ENCODE measurements around the gene SHISA9.
"Not testable (repeated sequence)": the region's sequence is repeated elsewhere in the genome, so short reads cannot be mapped to it uniquely, and the experiment has no call there.

The SHISA9 gene

DNA sequence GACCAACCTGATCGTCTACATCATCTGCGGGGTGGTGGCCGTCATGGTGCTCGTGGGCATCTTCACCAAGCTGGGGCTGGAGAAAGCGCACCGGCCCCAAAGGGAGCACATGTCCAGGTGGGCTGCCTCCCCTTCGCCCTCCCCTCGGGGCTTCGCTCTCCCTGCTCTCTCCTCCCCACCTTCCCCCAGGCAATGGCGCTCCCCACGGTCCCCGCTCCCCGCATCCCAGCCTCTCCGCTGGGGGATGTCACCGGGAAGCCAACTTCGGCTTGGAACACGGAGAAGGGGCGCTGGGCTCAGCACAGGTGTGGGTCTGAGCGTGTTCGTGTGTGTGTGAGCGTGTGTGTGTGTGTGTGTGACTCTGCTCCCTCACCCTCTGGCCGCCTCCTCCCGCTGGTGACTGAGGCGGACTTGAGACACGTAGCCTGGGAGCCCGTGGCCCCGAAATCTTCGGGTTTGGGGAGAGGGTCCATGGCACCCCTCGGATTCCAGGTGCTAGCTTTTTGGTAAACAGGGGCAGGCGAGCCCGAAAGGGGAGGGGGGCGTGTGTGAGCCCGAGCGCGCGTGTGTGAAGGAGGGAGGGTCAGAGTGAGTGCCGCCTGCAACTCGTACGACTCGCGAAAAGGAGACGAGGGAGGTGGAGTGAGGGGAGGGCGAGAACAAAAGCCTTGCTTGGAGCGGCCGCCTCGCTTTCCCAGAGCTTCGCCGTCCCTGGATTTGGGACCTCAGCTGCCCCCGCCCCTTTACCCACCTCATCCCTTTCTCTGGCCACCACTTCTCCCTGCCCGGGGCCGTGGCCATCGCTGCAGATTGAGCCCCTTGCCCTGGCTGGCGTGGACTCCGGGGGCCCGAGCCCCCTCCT is 1.3 kb downstream of the SHISA9 start:
- H3K9me3 Mint-ChIP-seq = no peaks in the 10 kb centered on the region
- DNase-seq (ENCODE audit: low spot score in 2 of 2) (no peak), ATAC-seq (replicated peaks; ENCODE audit: extremely low read depth, poor library complexity, severe bottlenecking) (no peak)
- H3K4me1 Mint-ChIP-seq = no peaks in the 10 kb centered on the region
- peaks cover 67% of the 10 kb centered on the region for H3K27me3 Mint-ChIP-seq
- H3K27ac Mint-ChIP-seq (ENCODE audit: low read depth) = no peak overlapping the region
- H3K4me3 Mint-ChIP-seq = no peak overlapping the region
- no peaks in the 10 kb centered on the region for H3K36me3 Mint-ChIP-seq (ENCODE audit: insufficient read depth)

DNA sequence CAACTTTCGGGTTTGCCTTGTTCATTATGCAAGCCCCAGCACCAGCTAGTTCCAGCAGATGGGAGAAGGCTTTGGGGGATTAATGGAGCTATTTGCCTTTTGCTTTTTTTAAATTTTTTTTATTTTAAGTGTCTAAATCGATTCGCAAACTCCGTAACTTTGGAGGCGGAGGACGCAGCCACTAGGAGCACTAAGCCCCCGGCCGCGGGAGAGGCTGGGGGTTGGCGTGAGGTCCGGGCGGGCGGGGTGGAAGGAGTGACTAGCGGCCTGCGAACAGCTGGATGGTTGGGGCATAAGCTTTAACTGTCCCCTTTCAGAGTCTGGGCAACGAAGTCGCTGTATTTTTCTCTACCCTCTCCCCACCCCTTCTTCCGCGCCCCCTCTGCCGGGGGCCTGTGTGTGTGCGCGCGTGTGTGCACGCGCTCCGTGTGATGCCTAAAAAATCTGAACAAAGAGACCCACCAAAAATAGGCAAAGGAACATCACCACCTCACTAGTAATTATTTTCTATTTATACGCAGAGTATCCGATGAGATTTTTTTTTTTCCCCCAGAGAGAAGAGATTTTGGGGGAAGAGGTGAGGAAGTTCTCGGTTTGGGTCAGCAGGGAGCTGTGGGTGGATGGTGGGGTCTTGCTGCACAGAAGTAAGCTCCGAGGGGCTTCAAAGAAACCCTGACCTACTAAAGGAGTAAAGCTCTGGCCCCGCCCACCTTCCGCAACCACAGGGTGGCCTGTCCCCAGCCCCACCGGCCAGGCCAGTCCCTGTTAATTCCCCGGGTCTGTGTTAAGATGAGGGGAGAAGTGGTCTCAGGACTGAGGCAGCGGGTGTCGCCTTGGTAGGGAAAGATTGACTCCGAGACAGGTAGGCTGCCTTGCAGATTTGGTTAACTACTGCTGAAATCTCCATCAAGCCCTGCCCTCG is 2.3 kb downstream of the SHISA9 start:
- Mint-ChIP-seq H3K36me3 (ENCODE audit: insufficient read depth) (no peaks in the 10 kb centered on the region), H3K4me3 (no peak overlapping the region), H3K4me1 (no peaks in the 10 kb centered on the region), H3K27me3 (peaks cover 69% of the 10 kb centered on the region), H3K9me3 (no peaks in the 10 kb centered on the region), H3K27ac (ENCODE audit: low read depth) (no peak overlapping the region)
- DNase-seq (ENCODE audit: low spot score in 2 of 2) (no peak), ATAC-seq (replicated peaks; ENCODE audit: extremely low read depth, poor library complexity, severe bottlenecking) (no peak)

DNA sequence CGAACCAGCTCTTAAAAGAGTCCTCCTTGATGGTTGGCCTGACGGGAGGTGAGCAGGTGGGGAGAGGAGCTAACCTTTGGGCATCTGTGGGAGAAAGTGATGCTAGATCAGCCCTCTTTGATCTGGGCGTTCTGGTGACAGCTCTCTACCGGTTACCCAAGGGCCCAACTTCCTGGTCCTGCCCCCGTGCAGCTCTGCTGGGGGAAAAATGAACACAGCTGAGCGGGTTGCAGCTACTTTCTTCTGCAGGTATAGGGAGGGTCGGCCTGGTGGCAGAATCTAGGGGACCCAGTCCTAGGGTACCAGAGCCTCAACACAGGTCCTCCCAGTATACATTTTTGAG is 2.9 kb downstream of the SHISA9 start:
- Mint-ChIP-seq H3K4me1 (no peaks in the 10 kb centered on the region), H3K36me3 (ENCODE audit: insufficient read depth) (no peaks in the 10 kb centered on the region), H3K27ac (ENCODE audit: low read depth) (no peak overlapping the region), H3K27me3 (peaks cover 69% of the 10 kb centered on the region), H3K4me3 (no peak overlapping the region), H3K9me3 (no peaks in the 10 kb centered on the region)
- ATAC-seq (replicated peaks; ENCODE audit: extremely low read depth, poor library complexity, severe bottlenecking) (no peak), DNase-seq (ENCODE audit: low spot score in 2 of 2) (no peak)

DNA sequence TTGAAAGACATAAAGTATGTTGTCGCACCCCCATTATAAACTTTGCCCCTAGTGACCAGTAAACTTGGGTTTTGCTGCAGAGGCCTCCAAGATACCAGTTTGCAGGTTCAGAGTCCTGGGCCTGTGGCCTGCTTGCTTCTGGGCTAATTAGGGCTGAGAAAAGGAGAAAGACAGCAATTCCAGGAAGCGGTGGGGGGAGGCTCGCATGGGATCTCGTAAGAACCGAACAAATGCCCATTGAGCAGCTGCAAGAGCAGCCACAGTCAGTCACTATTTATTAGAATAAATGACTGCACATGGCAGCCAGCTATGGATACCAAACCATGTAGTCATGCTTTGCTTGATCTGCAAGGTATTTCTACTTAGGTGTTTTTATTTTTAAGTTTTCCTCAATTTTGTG is 4.9 kb downstream of the SHISA9 start:
- no peak overlapping the region for H3K4me3 Mint-ChIP-seq
- no peaks in the 10 kb centered on the region for H3K4me1 Mint-ChIP-seq
- H3K36me3 Mint-ChIP-seq (ENCODE audit: insufficient read depth) = no peaks in the 10 kb centered on the region
- no peak overlapping the region for H3K27ac Mint-ChIP-seq (ENCODE audit: low read depth)
- H3K9me3 Mint-ChIP-seq = no peaks in the 10 kb centered on the region
- H3K27me3 Mint-ChIP-seq = peaks cover 61% of the 10 kb centered on the region
- DNase-seq (ENCODE audit: low spot score in 2 of 2) (no peak), ATAC-seq (replicated peaks; ENCODE audit: extremely low read depth, poor library complexity, severe bottlenecking) (no peak)

DNA sequence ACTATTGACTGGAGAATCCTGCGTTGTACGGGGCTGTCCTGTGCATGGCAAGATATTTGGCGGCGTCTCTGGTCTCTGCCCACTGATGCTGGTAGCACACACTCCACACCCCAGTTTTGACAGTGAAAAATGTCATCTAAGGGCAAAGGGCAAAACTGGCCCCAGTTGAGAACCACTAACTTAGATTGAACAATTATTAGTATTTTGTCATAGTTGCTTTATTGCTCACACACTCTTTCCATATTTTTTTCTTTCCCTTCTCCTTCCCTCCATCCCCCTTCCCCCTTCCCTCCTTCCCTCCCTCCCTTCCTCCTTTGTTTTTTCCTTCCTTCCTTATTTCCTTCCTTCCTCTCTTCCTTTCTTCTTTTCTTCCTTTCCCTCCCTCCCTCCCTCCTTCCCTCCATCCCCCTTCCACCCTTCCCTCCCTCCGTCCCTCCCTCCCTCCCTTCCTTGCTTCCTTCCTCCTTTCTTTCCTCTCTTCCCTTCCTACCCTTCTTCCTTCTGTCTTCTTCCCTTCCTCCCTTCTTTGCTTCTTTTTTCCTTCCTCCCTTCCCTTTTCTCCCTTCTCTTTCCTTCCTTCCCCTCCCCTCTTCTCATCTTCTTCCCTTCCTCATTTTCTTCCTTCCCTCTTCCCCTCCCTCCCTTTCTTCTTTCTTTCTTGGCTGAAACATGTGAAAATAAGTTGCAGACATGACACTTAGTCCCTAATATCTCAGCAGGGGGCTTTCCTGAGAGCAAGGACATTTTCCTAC is 5.5 kb downstream of the SHISA9 start:
- no peaks in the 10 kb centered on the region for H3K36me3 Mint-ChIP-seq (ENCODE audit: insufficient read depth)
- H3K9me3 Mint-ChIP-seq = no peaks in the 10 kb centered on the region
- ATAC-seq (replicated peaks; ENCODE audit: extremely low read depth, poor library complexity, severe bottlenecking) (no peak), DNase-seq (ENCODE audit: low spot score in 2 of 2) (no peak)
- peaks cover 61% of the 10 kb centered on the region for H3K27me3 Mint-ChIP-seq
- no peak overlapping the region for H3K4me3 Mint-ChIP-seq
- H3K4me1 Mint-ChIP-seq = no peaks in the 10 kb centered on the region
- H3K27ac Mint-ChIP-seq (ENCODE audit: low read depth) = no peak overlapping the region

DNA sequence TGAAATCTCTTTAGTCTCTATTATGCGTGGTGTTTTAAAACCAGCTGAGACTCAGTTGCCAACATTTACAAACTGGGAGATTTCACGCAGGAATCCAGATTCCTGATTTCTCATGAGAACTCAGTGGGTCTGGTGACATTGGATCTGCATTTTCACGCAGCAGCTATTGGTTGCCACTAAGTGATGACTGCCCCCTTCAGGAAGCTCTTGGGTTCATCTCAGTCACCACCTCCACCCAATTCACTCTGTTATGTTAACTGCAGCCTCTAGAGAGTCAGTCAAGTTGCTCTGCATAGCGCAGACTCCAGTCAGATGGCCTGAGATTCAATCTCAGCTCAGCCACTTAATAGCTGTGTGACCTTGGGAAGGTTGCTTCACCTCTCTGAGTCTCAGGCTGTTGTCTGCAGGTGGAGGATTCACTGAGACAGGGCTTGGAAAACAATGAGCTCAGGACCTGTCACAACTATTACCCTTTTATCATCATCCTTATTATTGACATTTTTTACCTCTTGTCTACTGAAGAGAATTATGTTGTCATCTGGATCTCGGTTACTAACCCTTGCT is 6.4 kb downstream of the SHISA9 start:
- ATAC-seq (replicated peaks; ENCODE audit: extremely low read depth, poor library complexity, severe bottlenecking) = no peak
- no peak for DNase-seq (ENCODE audit: low spot score in 2 of 2)
- H3K9me3 Mint-ChIP-seq = no peaks in the 10 kb centered on the region
- no peaks in the 10 kb centered on the region for H3K4me1 Mint-ChIP-seq
- peaks cover 67% of the 10 kb centered on the region for H3K27me3 Mint-ChIP-seq
- no peaks in the 10 kb centered on the region for H3K36me3 Mint-ChIP-seq (ENCODE audit: insufficient read depth)
- H3K27ac Mint-ChIP-seq (ENCODE audit: low read depth) = no peak overlapping the region
- no peak overlapping the region for H3K4me3 Mint-ChIP-seq

DNA sequence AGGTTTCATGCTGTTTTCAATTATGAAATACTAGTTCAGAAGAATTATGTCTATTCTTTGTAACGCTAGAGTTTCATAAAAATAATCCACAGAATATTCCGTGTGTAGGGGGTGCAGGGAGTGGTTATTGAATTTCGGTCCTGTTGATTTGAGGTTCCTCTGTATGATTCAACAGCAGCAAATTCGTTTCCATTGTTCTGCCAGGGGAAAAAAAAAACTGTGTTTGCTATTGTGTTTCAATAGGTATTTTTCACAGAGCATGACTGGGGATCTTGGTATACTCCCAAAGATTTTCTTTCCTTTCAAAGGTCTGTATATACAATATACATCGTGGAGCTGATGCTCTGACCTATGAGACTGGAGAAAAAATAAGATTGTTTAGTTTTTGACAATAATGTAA is 15.8 kb downstream of the SHISA9 start:
- ATAC-seq (replicated peaks; ENCODE audit: extremely low read depth, poor library complexity, severe bottlenecking) (no peak), DNase-seq (ENCODE audit: low spot score in 2 of 2) (no peak)
- no peaks in the 10 kb centered on the region for H3K4me1 Mint-ChIP-seq
- no peak overlapping the region for H3K4me3 Mint-ChIP-seq
- peaks cover 32% of the 10 kb centered on the region for H3K27me3 Mint-ChIP-seq
- no peak overlapping the region for H3K27ac Mint-ChIP-seq (ENCODE audit: low read depth)
- no peaks in the 10 kb centered on the region for H3K36me3 Mint-ChIP-seq (ENCODE audit: insufficient read depth)
- no peaks in the 10 kb centered on the region for H3K9me3 Mint-ChIP-seq

DNA sequence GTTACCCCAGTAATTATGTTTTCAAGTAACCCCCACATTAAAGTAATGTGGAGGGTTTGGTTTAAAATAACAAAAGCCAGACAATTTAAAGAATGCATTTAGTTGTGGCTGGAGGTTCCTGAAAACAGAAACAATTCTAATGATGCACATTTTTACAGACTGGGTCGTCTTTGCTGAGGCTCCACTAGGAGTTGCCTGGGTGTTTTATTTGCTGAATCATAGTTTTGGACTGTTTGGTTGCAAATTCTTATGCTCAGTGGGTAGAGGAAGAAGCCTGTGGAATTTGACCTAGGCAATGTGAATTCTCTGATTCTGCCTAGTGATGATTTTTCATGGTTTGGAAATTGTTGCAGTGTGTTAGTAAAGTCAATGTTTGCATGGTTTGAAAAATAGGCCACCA is 16.3 kb downstream of the SHISA9 start:
- Mint-ChIP-seq H3K4me3 (no peak overlapping the region), H3K27ac (ENCODE audit: low read depth) (no peak overlapping the region), H3K9me3 (no peaks in the 10 kb centered on the region), H3K27me3 (peaks cover 32% of the 10 kb centered on the region), H3K36me3 (ENCODE audit: insufficient read depth) (no peaks in the 10 kb centered on the region), H3K4me1 (no peaks in the 10 kb centered on the region)
- ATAC-seq (replicated peaks; ENCODE audit: extremely low read depth, poor library complexity, severe bottlenecking) = no peak
- no peak for DNase-seq (ENCODE audit: low spot score in 2 of 2)

DNA sequence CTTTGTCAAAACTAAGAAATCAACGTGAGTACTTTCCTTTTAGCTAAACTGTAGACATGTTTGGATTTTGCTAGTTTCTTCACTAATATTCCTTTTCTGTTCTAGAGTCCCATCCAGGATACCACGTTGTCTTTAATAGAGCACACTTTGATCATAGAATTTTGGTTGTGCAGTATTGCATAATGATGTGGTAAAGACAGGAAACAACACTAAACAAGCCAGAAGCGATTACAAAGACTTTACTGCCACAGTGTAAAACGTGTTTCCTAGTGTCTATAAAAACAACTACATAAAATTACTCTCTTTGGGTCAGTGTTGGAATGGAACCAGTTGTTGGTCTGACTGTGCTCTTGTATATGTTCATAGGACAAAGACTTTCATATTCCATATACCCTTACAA is 19.3 kb downstream of the SHISA9 start:
- Mint-ChIP-seq H3K4me1 (no peaks in the 10 kb centered on the region), H3K36me3 (ENCODE audit: insufficient read depth) (no peaks in the 10 kb centered on the region), H3K27me3 (peaks cover 24% of the 10 kb centered on the region), H3K4me3 (no peak overlapping the region), H3K9me3 (no peaks in the 10 kb centered on the region), H3K27ac (ENCODE audit: low read depth) (no peak overlapping the region)
- ATAC-seq (replicated peaks; ENCODE audit: extremely low read depth, poor library complexity, severe bottlenecking) = no peak
- DNase-seq (ENCODE audit: low spot score in 2 of 2) = no peak

DNA sequence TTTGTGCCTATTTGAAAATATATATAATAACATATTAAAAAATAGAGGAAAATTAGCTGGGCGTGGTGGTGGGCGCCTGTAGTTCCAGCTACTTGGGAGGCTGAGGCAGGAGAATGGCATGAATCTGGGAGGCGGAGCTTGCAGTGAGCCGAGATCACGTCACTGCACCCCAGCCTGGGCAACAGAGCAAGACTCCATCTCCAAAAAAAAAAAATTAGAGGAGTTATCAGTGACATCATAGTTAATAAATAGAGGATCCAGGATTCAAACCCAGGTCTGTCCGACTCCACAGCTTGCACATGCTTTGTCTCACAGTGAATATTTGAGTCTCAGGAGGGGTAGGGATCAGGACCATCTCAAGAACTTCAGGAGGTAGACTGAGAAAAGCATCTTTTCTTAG is 22.2 kb downstream of the SHISA9 start:
- H3K27ac Mint-ChIP-seq (ENCODE audit: low read depth); H3K4me3 Mint-ChIP-seq; H3K4me1 Mint-ChIP-seq; ATAC-seq (replicated peaks; ENCODE audit: extremely low read depth, poor library complexity, severe bottlenecking); H3K9me3 Mint-ChIP-seq; DNase-seq (ENCODE audit: low spot score in 2 of 2); H3K36me3 Mint-ChIP-seq (ENCODE audit: insufficient read depth): not testable (repeated sequence)
- H3K27me3 Mint-ChIP-seq = peaks cover 24% of the 10 kb centered on the region

DNA sequence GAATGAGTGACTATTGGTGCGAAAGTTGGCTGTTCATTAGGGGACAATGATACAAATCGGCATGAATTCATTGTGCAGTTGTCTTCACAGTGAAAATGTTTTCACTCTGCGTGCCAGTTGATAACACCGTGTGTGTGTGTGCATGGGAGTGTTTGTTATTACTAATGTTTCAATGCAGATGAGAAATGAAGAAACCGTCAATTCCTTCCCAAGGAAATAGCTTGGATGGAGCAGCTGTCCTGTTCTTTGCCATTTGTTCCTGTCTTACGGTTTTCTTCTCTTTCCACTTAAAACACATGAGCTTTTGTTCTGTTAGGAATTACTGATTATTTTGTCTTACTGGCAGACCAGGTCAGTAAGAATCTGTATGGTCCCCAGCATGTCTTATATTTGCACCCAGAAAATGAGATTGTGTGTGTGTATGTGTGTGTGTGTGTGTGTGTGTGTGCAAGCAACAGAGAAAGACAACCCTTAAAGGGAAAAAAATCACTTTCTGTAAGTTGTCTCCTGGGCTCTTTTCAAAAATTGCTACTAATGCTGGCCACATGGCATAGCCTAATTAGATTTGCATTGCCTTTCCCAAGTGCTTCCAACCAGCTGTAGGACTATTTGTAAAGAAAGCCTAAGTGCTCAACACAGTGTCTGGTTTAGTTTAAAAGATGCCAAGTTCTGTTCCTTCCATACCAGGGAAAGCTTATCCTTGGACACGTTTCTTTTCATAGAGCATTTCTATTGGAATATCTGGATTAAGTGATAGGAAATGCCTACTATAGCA is 23.8 kb downstream of the SHISA9 start:
- Mint-ChIP-seq H3K36me3 (ENCODE audit: insufficient read depth) (no peaks in the 10 kb centered on the region), H3K4me3 (no peak overlapping the region), H3K27ac (ENCODE audit: low read depth) (no peak overlapping the region), H3K9me3 (peaks cover 6% of the 10 kb centered on the region), H3K4me1 (no peaks in the 10 kb centered on the region), H3K27me3 (peaks cover 38% of the 10 kb centered on the region)
- DNase-seq (ENCODE audit: low spot score in 2 of 2) (no peak), ATAC-seq (replicated peaks; ENCODE audit: extremely low read depth, poor library complexity, severe bottlenecking) (no peak)

DNA sequence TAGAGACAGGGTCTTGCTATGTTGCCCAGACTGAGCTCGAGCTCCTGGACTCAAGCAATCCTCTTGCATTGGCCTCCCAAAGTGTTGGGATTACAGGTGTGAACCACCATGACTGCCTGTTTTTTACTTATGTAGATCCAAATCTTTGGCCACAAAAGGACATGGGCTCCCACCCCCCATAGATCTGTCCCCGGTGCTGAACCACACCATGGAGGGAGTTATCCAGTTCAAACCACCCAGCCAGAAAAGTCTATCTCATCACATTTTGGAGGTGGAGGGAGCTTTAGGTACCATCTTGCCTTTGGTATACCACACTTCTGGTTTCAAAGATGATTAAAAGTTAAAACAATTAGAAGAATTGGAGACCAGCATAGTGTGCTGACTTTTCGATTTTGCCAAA is 26.2 kb downstream of the SHISA9 start:
- Mint-ChIP-seq H3K27me3 (peaks cover 38% of the 10 kb centered on the region), H3K4me1 (no peaks in the 10 kb centered on the region), H3K36me3 (ENCODE audit: insufficient read depth) (no peaks in the 10 kb centered on the region), H3K4me3 (no peak overlapping the region), H3K27ac (ENCODE audit: low read depth) (no peak overlapping the region), H3K9me3 (peaks cover 6% of the 10 kb centered on the region)
- ATAC-seq (replicated peaks; ENCODE audit: extremely low read depth, poor library complexity, severe bottlenecking) (no peak), DNase-seq (ENCODE audit: low spot score in 2 of 2) (no peak)

Measured in central memory CD8-positive, alpha-beta T cell (primary cell).